ENCODE data around the gene SART1.

GRCh38 chr11:65982824-65983588 lies 21.5 kb downstream of the SART1 start:
- TF ChIP-seq CTCF (IDR thresholded peaks at IDR 0.05; ENCODE audit: low read depth, low read length, missing input control): no peak
- TF ChIP-seq MAX (IDR thresholded peaks at IDR 0.05): no peak
- no peak for TF ChIP-seq YY1 (IDR thresholded peaks at IDR 0.05)
- TF ChIP-seq TAF1 (conservative IDR thresholded peaks at IDR 0.05): no peak
- TF ChIP-seq, protein P1, sequence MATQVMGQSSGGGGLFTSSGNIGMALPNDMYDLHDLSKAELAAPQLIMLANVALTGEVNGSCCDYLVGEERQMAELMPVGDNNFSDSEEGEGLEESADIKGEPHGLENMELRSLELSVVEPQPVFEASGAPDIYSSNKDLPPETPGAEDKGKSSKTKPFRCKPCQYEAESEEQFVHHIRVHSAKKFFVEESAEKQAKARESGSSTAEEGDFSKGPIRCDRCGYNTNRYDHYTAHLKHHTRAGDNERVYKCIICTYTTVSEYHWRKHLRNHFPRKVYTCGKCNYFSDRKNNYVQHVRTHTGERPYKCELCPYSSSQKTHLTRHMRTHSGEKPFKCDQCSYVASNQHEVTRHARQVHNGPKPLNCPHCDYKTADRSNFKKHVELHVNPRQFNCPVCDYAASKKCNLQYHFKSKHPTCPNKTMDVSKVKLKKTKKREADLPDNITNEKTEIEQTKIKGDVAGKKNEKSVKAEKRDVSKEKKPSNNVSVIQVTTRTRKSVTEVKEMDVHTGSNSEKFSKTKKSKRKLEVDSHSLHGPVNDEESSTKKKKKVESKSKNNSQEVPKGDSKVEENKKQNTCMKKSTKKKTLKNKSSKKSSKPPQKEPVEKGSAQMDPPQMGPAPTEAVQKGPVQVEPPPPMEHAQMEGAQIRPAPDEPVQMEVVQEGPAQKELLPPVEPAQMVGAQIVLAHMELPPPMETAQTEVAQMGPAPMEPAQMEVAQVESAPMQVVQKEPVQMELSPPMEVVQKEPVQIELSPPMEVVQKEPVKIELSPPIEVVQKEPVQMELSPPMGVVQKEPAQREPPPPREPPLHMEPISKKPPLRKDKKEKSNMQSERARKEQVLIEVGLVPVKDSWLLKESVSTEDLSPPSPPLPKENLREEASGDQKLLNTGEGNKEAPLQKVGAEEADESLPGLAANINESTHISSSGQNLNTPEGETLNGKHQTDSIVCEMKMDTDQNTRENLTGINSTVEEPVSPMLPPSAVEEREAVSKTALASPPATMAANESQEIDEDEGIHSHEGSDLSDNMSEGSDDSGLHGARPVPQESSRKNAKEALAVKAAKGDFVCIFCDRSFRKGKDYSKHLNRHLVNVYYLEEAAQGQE (IDR thresholded peaks at IDR 0.05): no peak
- no peak for TF ChIP-seq EGR1 (IDR thresholded peaks at IDR 0.05; ENCODE audit: low read depth in 2 of 2)
- no peak for TF ChIP-seq GABPA (IDR thresholded peaks at IDR 0.05 in 1 of 2, conservative IDR thresholded peaks at IDR 0.05 in 1 of 2)
- TF ChIP-seq, protein P2, sequence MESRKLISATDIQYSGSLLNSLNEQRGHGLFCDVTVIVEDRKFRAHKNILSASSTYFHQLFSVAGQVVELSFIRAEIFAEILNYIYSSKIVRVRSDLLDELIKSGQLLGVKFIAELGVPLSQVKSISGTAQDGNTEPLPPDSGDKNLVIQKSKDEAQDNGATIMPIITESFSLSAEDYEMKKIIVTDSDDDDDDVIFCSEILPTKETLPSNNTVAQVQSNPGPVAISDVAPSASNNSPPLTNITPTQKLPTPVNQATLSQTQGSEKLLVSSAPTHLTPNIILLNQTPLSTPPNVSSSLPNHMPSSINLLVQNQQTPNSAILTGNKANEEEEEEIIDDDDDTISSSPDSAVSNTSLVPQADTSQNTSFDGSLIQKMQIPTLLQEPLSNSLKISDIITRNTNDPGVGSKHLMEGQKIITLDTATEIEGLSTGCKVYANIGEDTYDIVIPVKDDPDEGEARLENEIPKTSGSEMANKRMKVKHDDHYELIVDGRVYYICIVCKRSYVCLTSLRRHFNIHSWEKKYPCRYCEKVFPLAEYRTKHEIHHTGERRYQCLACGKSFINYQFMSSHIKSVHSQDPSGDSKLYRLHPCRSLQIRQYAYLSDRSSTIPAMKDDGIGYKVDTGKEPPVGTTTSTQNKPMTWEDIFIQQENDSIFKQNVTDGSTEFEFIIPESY (IDR thresholded peaks at IDR 0.05): no peak
- TF ChIP-seq HNF4G (IDR thresholded peaks at IDR 0.05): no peak
- TF ChIP-seq SP1 (IDR thresholded peaks at IDR 0.05): no peak
- TF ChIP-seq ATF3 (IDR thresholded peaks at IDR 0.05): no peak
- no peak for TF ChIP-seq JUND (IDR thresholded peaks at IDR 0.05)
- TF ChIP-seq RAD21 (IDR thresholded peaks at IDR 0.05): no peak
- no peak for TF ChIP-seq RXRA (IDR thresholded peaks at IDR 0.05)
